OCI-LY3 (cell line): ENCODE measurements around the gene ARHGEF39.

Experiments
- H2AFZ ChIP-seq: fragments of 200-600, 300-600 bp; shearing (Covaris generic); 2 replicates; pipeline ENCODE4 v1.6.0; 2014; ENCODE audit warnings: antibody characterized with exemption, low read depth, low read length
- H3K27ac ChIP-seq: fragments of 200-600, 300-600 bp; sonication (generic); 2 replicates; pipeline ENCODE4 v1.5.1; 2014; ENCODE audit warnings: mild to moderate bottlenecking, low read length, moderate library complexity, mixed read lengths
- H3K27me3 ChIP-seq: fragments of 200-600, 300-600 bp; sonication (generic); 2 replicates; pipeline ENCODE4 v1.6.1; 2014; ENCODE audit warnings: low read depth, low read length, mixed read lengths
- H3K36me3 ChIP-seq: fragments of 200-600, 300-600 bp; sonication (generic); replicated peaks from 2 replicates; pipeline ENCODE3; 2014; ENCODE audit warnings: low read depth, low read length, mixed read lengths
- H3K4me1 ChIP-seq: fragments of 300-600, 200-600 bp; sonication (generic); 2 replicates; pipeline ENCODE4 v1.6.1; 2014; ENCODE audit warnings: low read length, mixed read lengths
- H3K4me2 ChIP-seq: fragments of 200-600, 300-600 bp; sonication (generic); 2 replicates; pipeline ENCODE4 v1.6.1; 2014; ENCODE audit warnings: low read length, mixed read lengths
- H3K4me3 ChIP-seq: fragments of 300-600, 200-600 bp; sonication (generic); 2 replicates; pipeline ENCODE4 v1.5.1; 2014; ENCODE audit warnings: antibody characterized with exemption, mild to moderate bottlenecking, low read length, moderate library complexity
- H3K79me2 ChIP-seq: fragments of 300-600, 200-600 bp; shearing (Covaris generic); 2 replicates; pipeline ENCODE4 v1.6.1; 2014; ENCODE audit warnings: mild to moderate bottlenecking, low read length, mixed read lengths
- H3K9ac ChIP-seq: fragments of 300-600, 200-600 bp; shearing (Covaris generic); 2 replicates; pipeline ENCODE4 v1.6.0; 2014; ENCODE audit warnings: mild to moderate bottlenecking, low read length, moderate library complexity
- H3K9me3 ChIP-seq: fragments of 200-600, 300-600 bp; shearing (Covaris generic); 2 replicates; pipeline ENCODE4 v1.6.1; 2014; ENCODE audit warnings: low read length, mixed read lengths; ENCODE audit not compliant: insufficient read depth
- H4K20me1 ChIP-seq: fragments of 200-600, 300-600 bp; sonication (generic); 2 replicates; pipeline ENCODE4 v1.6.1; 2016; ENCODE audit warnings: low read length, mixed read lengths; ENCODE audit not compliant: insufficient read depth
- CTCF ChIP-seq: fragments of 200-600, 300-600 bp; sonication (generic); IDR thresholded peaks from 2 replicates; pipeline ENCODE4 v1.5.1; 2014; ENCODE audit warnings: antibody characterized with exemption, low read length, low read depth
- EZH2phosphoT487 ChIP-seq: fragments of 200-600 bp; shearing (Covaris generic); IDR thresholded peaks from 2 replicates; pipeline ENCODE4 v1.6.1; 2018; ENCODE audit warnings: antibody characterized with exemption, mixed run types, low read depth

The ARHGEF39 gene

GRCh38 chr9:35691334-35691650 lies 26.3 kb upstream of the ARHGEF39 start:
- Histone ChIP-seq H2AFZ (peak overlapping the region; percentile 82), H3K4me2 (peak overlapping the region; percentile 68), H3K79me2 (no peaks in the 10 kb centered on the region), H3K4me1 (peaks cover 8% of the 10 kb centered on the region; the same call in 1 of the 2 replicates), H3K9ac (peak overlapping the region; percentile 82), H4K20me1 (no peaks in the 10 kb centered on the region), H3K27me3 (no peaks in the 10 kb centered on the region), H3K4me3 (peak overlapping the region; percentile 83), H3K27ac (no peak overlapping the region), H3K36me3 (peaks cover 7% of the 10 kb centered on the region), H3K9me3 (no peaks in the 10 kb centered on the region)
- TF ChIP-seq EZH2phosphoT487 (no peak), CTCF (no peak)

GRCh38 chr9:35690614-35691333 lies 25.8 kb upstream of the ARHGEF39 start:
- peak overlapping the region; percentile 83 for H3K4me3 ChIP-seq
- no peak overlapping the region for H3K27ac ChIP-seq
- H3K9me3 ChIP-seq: no peaks in the 10 kb centered on the region
- no peaks in the 10 kb centered on the region for H3K79me2 ChIP-seq
- H3K4me1 ChIP-seq: peaks cover 8% of the 10 kb centered on the region; the same call in 1 of the 2 replicates
- peak overlapping the region; percentile 82 for H3K9ac ChIP-seq
- no peaks in the 10 kb centered on the region for H3K27me3 ChIP-seq
- H4K20me1 ChIP-seq: no peaks in the 10 kb centered on the region
- H3K36me3 ChIP-seq: peaks cover 2% of the 10 kb centered on the region
- no peak for TF ChIP-seq EZH2phosphoT487
- TF ChIP-seq CTCF: no peak
- H3K4me2 ChIP-seq: peak overlapping the region; percentile 68
- H2AFZ ChIP-seq: peak overlapping the region; percentile 82

GRCh38 chr9:35690294-35690613 lies 25.3 kb upstream of the ARHGEF39 start:
- Histone ChIP-seq H3K36me3 (no peaks in the 10 kb centered on the region), H2AFZ (peak overlapping the region; percentile 22; the same call in 1 of the 2 replicates), H3K27me3 (no peaks in the 10 kb centered on the region), H3K4me1 (peaks cover 8% of the 10 kb centered on the region; the same call in 1 of the 2 replicates), H4K20me1 (no peaks in the 10 kb centered on the region), H3K9me3 (no peaks in the 10 kb centered on the region), H3K4me2 (peak overlapping the region; percentile 68), H3K79me2 (no peaks in the 10 kb centered on the region), H3K9ac (peak overlapping the region; percentile 82), H3K27ac (no peak overlapping the region), H3K4me3 (peak overlapping the region; percentile 83)
- TF ChIP-seq CTCF (no peak), EZH2phosphoT487 (no peak)

- no peak within 1 kb of the TSS for H3K27ac ChIP-seq
Observed at GRCh38 chr9:35689542-35690293, 24.7 kb upstream of the ARHGEF39 start, which contains the start of gene TPM2. TPM2 (minus strand) TSS chr9:35689925; CDS start chr9:35689817, 108 bp downstream.

More at GRCh38 chr9:35689542-35690293, 24.7 kb upstream of the ARHGEF39 start, which contains the start of gene TPM2:
- TF ChIP-seq CTCF: no peak
- no peak for TF ChIP-seq EZH2phosphoT487
- no peaks in the 10 kb centered on the region for H3K27me3 ChIP-seq
- peak within 1 kb of the TSS; percentile 68 for H3K4me2 ChIP-seq
- H3K36me3 ChIP-seq: no peaks in the 10 kb centered on the region
- H3K79me2 ChIP-seq: no peaks in the 10 kb centered on the region
- H3K4me3 ChIP-seq: peak within 1 kb of the TSS; percentile 83
- peaks cover 8% of the 10 kb centered on the region; the same call in 1 of the 2 replicates for H3K4me1 ChIP-seq
- H2AFZ ChIP-seq: peak within 1 kb of the TSS; percentile 82
- peak within 1 kb of the TSS; percentile 82 for H3K9ac ChIP-seq
- H4K20me1 ChIP-seq: no peaks in the 10 kb centered on the region
- no peaks in the 10 kb centered on the region for H3K9me3 ChIP-seq
